IMR-90 (cell line): Measurements from ENCODE around the gene LRCOL1. TPM values are rescaled to one million over a fixed set of nuclear protein-coding genes. Genes with fewer than 3 reads are reported as not detected.

Source experiments
- ATAC-seq: fragments of 200-7000 bp; cut with Tn5 transposase; 2 replicates; pipeline ENCODE4 v1.9.1; 2020; ENCODE audit warnings: low read depth, mild to moderate bottlenecking, moderate library complexity
- BruUV-seq: library from RNA; stranded (reverse); fragments of 400-500 nt; replicated peaks from 2 replicates; lab custom pipeline; 2021; lab: Mats Ljungman, UMichigan
- CTCF ChIA-PET: fragments of 300-600 bp; formaldehyde crosslinking; extraction: SDS; loops from one replicate; lab custom pipeline; 2021; ENCODE audit warnings: antibody characterized with exemption; lab: Yijun Ruan, JAX
- POLR2A ChIA-PET: fragments of 300-600 bp; sonication (Branson Sonifier 250); formaldehyde crosslinking; loops from one replicate; lab custom pipeline; 2022; ENCODE audit warnings: antibody characterized with exemption; ENCODE audit not compliant: unreplicated experiment; lab: Charles Lee
- DNase-seq: peaks from one replicate; pipeline ENCODE4 v3.0.0; 2013
- H2AFZ ChIP-seq: replicated peaks from 2 replicates; pipeline ENCODE3; 2013; ENCODE audit warnings: low read length, mild to moderate bottlenecking; ENCODE audit not compliant: poor library complexity
- H2AK5ac ChIP-seq: 2 replicates; pipeline ENCODE4 v1.6.1; 2013; ENCODE audit warnings: low read depth, low read length, inconsistent platforms
- H2AK9ac ChIP-seq: replicated peaks from 2 replicates; pipeline ENCODE3; 2013; ENCODE audit warnings: mild to moderate bottlenecking, low read depth, low read length, moderate library complexity; ENCODE audit not compliant: poor library complexity
- H2BK120ac ChIP-seq: 2 replicates; pipeline ENCODE4 v1.6.1; 2013; ENCODE audit warnings: low read depth, low read length, inconsistent platforms
- H2BK15ac ChIP-seq: 3 replicates; pipeline ENCODE4 v1.6.1; 2013; ENCODE audit warnings: low read depth, low read length, inconsistent platforms
- H2BK20ac ChIP-seq: 2 replicates; pipeline ENCODE4 v1.6.1; 2013; ENCODE audit warnings: low read depth, mild to moderate bottlenecking, inconsistent platforms, low read length, moderate library complexity
- H2BK5ac ChIP-seq: 2 replicates; pipeline ENCODE4 v1.6.1; 2013; ENCODE audit warnings: mild to moderate bottlenecking, low read depth, low read length, inconsistent platforms; ENCODE audit not compliant: poor library complexity, severe bottlenecking
- H3K14ac ChIP-seq: replicated peaks from 2 replicates; pipeline ENCODE4 v1.6.1; 2013; ENCODE audit warnings: low read depth, low read length, inconsistent platforms
- H3K18ac ChIP-seq: 2 replicates; pipeline ENCODE4 v1.6.1; 2013; ENCODE audit warnings: low read depth, low read length, control low read depth
- H3K23ac ChIP-seq: 2 replicates; pipeline ENCODE4 v1.6.1; 2013; ENCODE audit warnings: low read depth, low read length, inconsistent platforms
- H3K27ac ChIP-seq: 2 replicates; pipeline ENCODE4 v1.5.1; 2013; ENCODE audit warnings: mild to moderate bottlenecking, control low read depth, low read length; ENCODE audit not compliant: insufficient read depth
- H3K27me3 ChIP-seq: 2 replicates; pipeline ENCODE4 v1.6.1; 2013; ENCODE audit warnings: low read length; ENCODE audit not compliant: control insufficient read depth, insufficient read depth
- H3K36me3 ChIP-seq: 2 replicates; pipeline ENCODE4 v1.6.1; 2013; ENCODE audit warnings: low read length, mixed read lengths; ENCODE audit not compliant: control insufficient read depth, insufficient read depth
- H3K4ac ChIP-seq: 2 replicates; pipeline ENCODE4 v1.6.1; 2013; ENCODE audit warnings: low read depth, low read length, inconsistent platforms
- H3K4me1 ChIP-seq: 2 replicates; pipeline ENCODE4 v1.6.1; 2013; ENCODE audit warnings: low read length, mixed read lengths; ENCODE audit not compliant: control insufficient read depth, insufficient read depth
- H3K4me2 ChIP-seq: 2 replicates; pipeline ENCODE4 v1.6.1; 2013; ENCODE audit warnings: low read depth, mild to moderate bottlenecking, control low read depth, low read length, moderate library complexity
- H3K4me3 ChIP-seq: 2 replicates; pipeline ENCODE4 v1.5.1; 2013; ENCODE audit warnings: low read depth, mild to moderate bottlenecking, control low read depth, low read length, moderate library complexity; ENCODE audit not compliant: insufficient read depth
- H3K56ac ChIP-seq: 2 replicates; pipeline ENCODE4 v1.6.1; 2013; ENCODE audit warnings: low read length, inconsistent platforms; ENCODE audit not compliant: insufficient read depth; ENCODE audit errors: extremely low read depth
- H3K79me1 ChIP-seq, 2 experiments: 2 replicates each; pipeline ENCODE4 v1.6.1; 2013; ENCODE audit warnings: low read length in 2 of 2, inconsistent platforms in 1 of 2, low read depth in 1 of 2
- H3K9ac ChIP-seq: 2 replicates; pipeline ENCODE4 v1.6.1; 2013; ENCODE audit warnings: low read depth, low read length, control low read depth
- H3K9me1 ChIP-seq: 2 replicates; pipeline ENCODE4 v1.6.1; 2013; ENCODE audit warnings: low read length, inconsistent platforms; ENCODE audit not compliant: insufficient read depth
- H3K9me3 ChIP-seq: 2 replicates; pipeline ENCODE4 v1.6.1; 2013; ENCODE audit warnings: low read length; ENCODE audit not compliant: control insufficient read depth, insufficient read depth
- H4K20me1 ChIP-seq: 2 replicates; pipeline ENCODE4 v1.6.1; 2013; ENCODE audit warnings: low read length, inconsistent platforms; ENCODE audit not compliant: insufficient read depth
- H4K5ac ChIP-seq: 2 replicates; pipeline ENCODE4 v1.6.1; 2013; ENCODE audit warnings: mild to moderate bottlenecking, low read depth, low read length, control low read depth
- H4K8ac ChIP-seq, 2 experiments: 2 replicates each; pipeline ENCODE4 v1.6.1; 2013; ENCODE audit warnings: low read depth in 2 of 2, low read length in 2 of 2, control low read depth in 1 of 2, inconsistent platforms in 1 of 2
- H4K91ac ChIP-seq: 2 replicates; pipeline ENCODE4 v1.6.1; 2013; ENCODE audit warnings: low read depth, low read length, inconsistent platforms; ENCODE audit not compliant: insufficient read depth
- BHLHE40 ChIP-seq: fragments of 150-350 bp; IDR thresholded peaks from 2 replicates; pipeline ENCODE4 v1.6.1; 2016; ENCODE audit warnings: mild to moderate bottlenecking, low read depth, low read length
- CEBPB ChIP-seq: IDR thresholded peaks from 2 replicates; pipeline ENCODE4 v1.6.1; 2012; ENCODE audit warnings: low read depth, low read length, improper control_type of control experiment
- CHD1 ChIP-seq: IDR thresholded peaks from 2 replicates; pipeline ENCODE4 v1.6.1; 2012; ENCODE audit warnings: low read depth, low read length, improper control_type of control experiment
- FOS ChIP-seq: fragments of 150-350 bp; IDR thresholded peaks from 2 replicates; pipeline ENCODE4 v1.6.1; 2016; ENCODE audit warnings: low read depth, low read length
- MAFK ChIP-seq: IDR thresholded peaks from 2 replicates; pipeline ENCODE4 v1.6.1; 2012; ENCODE audit warnings: low read depth, low read length, improper control_type of control experiment
- MAZ ChIP-seq: IDR thresholded peaks from 2 replicates; pipeline ENCODE4 v1.6.1; 2012; ENCODE audit warnings: low read depth, mild to moderate bottlenecking, low read length, improper control_type of control experiment, moderate library complexity, borderline replicate concordance
- MXI1 ChIP-seq: IDR thresholded peaks from 2 replicates; pipeline ENCODE4 v1.6.1; 2012; ENCODE audit warnings: low read depth, mild to moderate bottlenecking, low read length, moderate library complexity, borderline replicate concordance
- NFE2L2 ChIP-seq: fragments of 150-350 bp; IDR thresholded peaks from 2 replicates; pipeline ENCODE4 v1.6.1; 2016; ENCODE audit warnings: low read depth, mild to moderate bottlenecking, low read length
- POLR2A ChIP-seq: IDR thresholded peaks from 2 replicates; pipeline ENCODE4 v1.6.1; 2012; ENCODE audit warnings: mild to moderate bottlenecking, low read depth, low read length
- RAD21 ChIP-seq: IDR thresholded peaks from 2 replicates; pipeline ENCODE4 v1.6.1; 2012; ENCODE audit warnings: low read length, improper control_type of control experiment
- RCOR1 ChIP-seq: IDR thresholded peaks from 2 replicates; pipeline ENCODE4 v1.6.1; 2012; ENCODE audit warnings: mild to moderate bottlenecking, low read length, improper control_type of control experiment; ENCODE audit not compliant: insufficient replicate concordance
- RFX5 ChIP-seq: IDR thresholded peaks from 2 replicates; pipeline ENCODE4 v1.8.0; 2012; ENCODE audit warnings: low read depth, mild to moderate bottlenecking, low read length, moderate library complexity
- SMC3 ChIP-seq: fragments of 150-350 bp; IDR thresholded peaks from 2 replicates; pipeline ENCODE4 v1.6.1; 2016; ENCODE audit warnings: low read depth, mild to moderate bottlenecking, antibody characterized with exemption, low read length, moderate library complexity
- whole genome bisulfite sequencing, 2 experiments: methylation state at CpG; one replicate each; pipeline versions ENCODE4 v1.1.5 to v1.1.7; 2013; ENCODE audit warnings: missing lambda C conversion rate in 2 of 2; ENCODE audit not compliant: insufficient read length in 1 of 2; ENCODE audit errors: extremely low coverage in 2 of 2; 5-methylcytosine and 5-hydroxymethylcytosine counted together
- dilution Hi-C: fragments of 300-500 bp; cut with HindIII; formaldehyde crosslinking; loops from one replicate; pipeline ENCODE4 v1.14.3; 2018; ENCODE audit warnings: low sequenced_read_pairs; ENCODE audit not compliant: unreplicated experiment
- in situ Hi-C: fragments of 300-500 bp; cut with MboI; formaldehyde crosslinking; loops from 3 replicates; pipeline ENCODE4 v1.14.3; 2019; ENCODE audit warnings: low sequenced_read_pairs, inconsistent platforms, mixed read lengths
- intact Hi-C: fragments of 100-400 bp; cut with micrococcal nuclease; formaldehyde crosslinking; loops from 2 replicates; pipeline ENCODE4 v1.10.0; 2022
- polyA plus RNA-seq, 3 experiments: library from polyadenylated mRNA; depleted of rRNA; stranded (reverse); fragments of >200 nt; gene quantifications; 2 replicates each; pipeline ENCODE4 v1.2.3, GENCODE V29; 2012; ENCODE audit warnings: low replicate concordance in 1 of 3
- total RNA-seq: library from RNA; depleted of rRNA; stranded (reverse); fragments of >200 nt; gene quantifications from 2 replicates; pipeline ENCODE4 v1.2.3, GENCODE V29; 2012
- TF ChIP-seq, protein P1 (sequence below): fragments of 150-350 bp; IDR thresholded peaks from 2 replicates; pipeline ENCODE4 v1.6.1; 2017; ENCODE audit warnings: mild to moderate bottlenecking, antibody characterized with exemption, low read length, low read depth
- TF ChIP-seq, protein P2 (sequence below): fragments of 150-350 bp; IDR thresholded peaks from 2 replicates; pipeline ENCODE4 v1.6.1; 2016; ENCODE audit warnings: low read depth, mild to moderate bottlenecking, low read length, moderate library complexity, borderline replicate concordance
- TF ChIP-seq, protein P3 (sequence below): conservative IDR thresholded peaks from 2 replicates; pipeline ENCODE4 v1.5.1; 2012; ENCODE audit warnings: mild to moderate bottlenecking, low read depth, low read length, improper control_type of control experiment

Gene LRCOL1
- total and polyA plus RNA-seq, 2 of the 4 experiments (the other 2 are of a cell fraction): 1.0 TPM; not detected in 1

DNA sequence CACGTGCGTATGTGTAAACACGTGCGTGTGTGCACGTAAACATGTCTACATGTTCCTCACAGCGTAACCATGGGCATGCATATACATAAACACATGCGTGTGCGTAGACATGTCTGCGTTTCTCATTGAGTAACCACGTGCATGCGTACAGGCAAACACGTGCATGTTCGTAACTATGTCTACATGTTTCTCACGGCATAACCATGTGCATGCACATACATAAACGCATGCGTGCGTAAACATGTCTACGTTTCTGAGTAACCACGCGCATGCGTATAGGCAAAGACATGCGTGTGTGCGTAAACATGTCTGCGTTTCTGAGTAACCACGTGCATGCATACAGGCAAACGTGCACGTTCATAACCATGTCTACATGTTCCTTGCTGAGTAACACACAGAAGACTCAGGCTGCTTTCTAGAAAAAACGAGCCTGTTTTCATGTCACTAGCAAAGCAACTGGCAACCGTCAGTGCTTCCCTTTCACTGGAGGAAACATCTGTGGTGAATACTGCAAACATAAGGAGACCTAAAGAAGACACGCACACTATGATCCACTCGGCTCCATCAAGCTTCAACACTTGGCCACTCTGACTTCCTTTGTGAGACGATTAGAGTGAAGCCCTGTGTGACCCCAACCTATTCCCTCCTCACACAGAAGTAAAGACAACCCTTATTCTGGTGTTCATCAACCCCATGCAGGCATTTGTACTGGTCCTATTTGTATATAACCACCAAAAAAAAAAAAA lies 47.9 kb upstream of the LRCOL1 start:
- H3K4ac ChIP-seq: no peak overlapping the region
- dilution Hi-C loops (no loop called here), intact Hi-C loops (no loop called here), in situ Hi-C loops (no loop called here)
- ATAC-seq: no peak
- DNase-seq: no peak
- no peak overlapping the region for H2BK120ac ChIP-seq
- no peak overlapping the region for H3K23ac ChIP-seq
- H2BK5ac ChIP-seq: no peak overlapping the region
- H3K79me1 ChIP-seq: no peaks in the 10 kb centered on the region
- H3K27ac ChIP-seq: no peak overlapping the region
- ChIA-PET POLR2A (no interaction called here), CTCF (no interaction called here)
- no peak overlapping the region for H3K14ac ChIP-seq
- H4K20me1 ChIP-seq: no peaks in the 10 kb centered on the region
- H4K91ac ChIP-seq: no peak overlapping the region
- 94% methylated on average over 29 of the region's 32 CpGs; no CpG with 5 or more reads in 1 of the 2 experiments for WGBS, 2 experiments
- H3K4me2 ChIP-seq: no peak overlapping the region
- no peak overlapping the region for H2AK9ac ChIP-seq
- H2AK5ac ChIP-seq: no peak overlapping the region
- no peaks in the 10 kb centered on the region for H3K9me3 ChIP-seq
- H3K9me1 ChIP-seq: peaks cover 5% of the 10 kb centered on the region
- no peak overlapping the region for H3K56ac ChIP-seq
- no peak overlapping the region for H3K9ac ChIP-seq
- no peaks in the 10 kb centered on the region for H3K4me1 ChIP-seq
- H4K5ac ChIP-seq: no peak overlapping the region
- no peak overlapping the region for H3K4me3 ChIP-seq
- H2AFZ ChIP-seq: no peak overlapping the region
- no peak overlapping the region for H4K8ac ChIP-seq
- TF ChIP-seq, protein P1, sequence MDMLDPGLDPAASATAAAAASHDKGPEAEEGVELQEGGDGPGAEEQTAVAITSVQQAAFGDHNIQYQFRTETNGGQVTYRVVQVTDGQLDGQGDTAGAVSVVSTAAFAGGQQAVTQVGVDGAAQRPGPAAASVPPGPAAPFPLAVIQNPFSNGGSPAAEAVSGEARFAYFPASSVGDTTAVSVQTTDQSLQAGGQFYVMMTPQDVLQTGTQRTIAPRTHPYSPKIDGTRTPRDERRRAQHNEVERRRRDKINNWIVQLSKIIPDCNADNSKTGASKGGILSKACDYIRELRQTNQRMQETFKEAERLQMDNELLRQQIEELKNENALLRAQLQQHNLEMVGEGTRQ: no peak
- TF ChIP-seq FOS (no peak), RFX5 (no peak), CHD1 (no peak), NFE2L2 (no peak), MAFK (no peak), RCOR1 (no peak), POLR2A (no peak), RAD21 (no peak), BHLHE40 (no peak), MXI1 (no peak), CEBPB (no peak), MAZ (no peak), SMC3 (no peak)
- TF ChIP-seq, protein P2, sequence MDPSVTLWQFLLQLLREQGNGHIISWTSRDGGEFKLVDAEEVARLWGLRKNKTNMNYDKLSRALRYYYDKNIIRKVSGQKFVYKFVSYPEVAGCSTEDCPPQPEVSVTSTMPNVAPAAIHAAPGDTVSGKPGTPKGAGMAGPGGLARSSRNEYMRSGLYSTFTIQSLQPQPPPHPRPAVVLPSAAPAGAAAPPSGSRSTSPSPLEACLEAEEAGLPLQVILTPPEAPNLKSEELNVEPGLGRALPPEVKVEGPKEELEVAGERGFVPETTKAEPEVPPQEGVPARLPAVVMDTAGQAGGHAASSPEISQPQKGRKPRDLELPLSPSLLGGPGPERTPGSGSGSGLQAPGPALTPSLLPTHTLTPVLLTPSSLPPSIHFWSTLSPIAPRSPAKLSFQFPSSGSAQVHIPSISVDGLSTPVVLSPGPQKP: no peak
- TF ChIP-seq, protein P3, sequence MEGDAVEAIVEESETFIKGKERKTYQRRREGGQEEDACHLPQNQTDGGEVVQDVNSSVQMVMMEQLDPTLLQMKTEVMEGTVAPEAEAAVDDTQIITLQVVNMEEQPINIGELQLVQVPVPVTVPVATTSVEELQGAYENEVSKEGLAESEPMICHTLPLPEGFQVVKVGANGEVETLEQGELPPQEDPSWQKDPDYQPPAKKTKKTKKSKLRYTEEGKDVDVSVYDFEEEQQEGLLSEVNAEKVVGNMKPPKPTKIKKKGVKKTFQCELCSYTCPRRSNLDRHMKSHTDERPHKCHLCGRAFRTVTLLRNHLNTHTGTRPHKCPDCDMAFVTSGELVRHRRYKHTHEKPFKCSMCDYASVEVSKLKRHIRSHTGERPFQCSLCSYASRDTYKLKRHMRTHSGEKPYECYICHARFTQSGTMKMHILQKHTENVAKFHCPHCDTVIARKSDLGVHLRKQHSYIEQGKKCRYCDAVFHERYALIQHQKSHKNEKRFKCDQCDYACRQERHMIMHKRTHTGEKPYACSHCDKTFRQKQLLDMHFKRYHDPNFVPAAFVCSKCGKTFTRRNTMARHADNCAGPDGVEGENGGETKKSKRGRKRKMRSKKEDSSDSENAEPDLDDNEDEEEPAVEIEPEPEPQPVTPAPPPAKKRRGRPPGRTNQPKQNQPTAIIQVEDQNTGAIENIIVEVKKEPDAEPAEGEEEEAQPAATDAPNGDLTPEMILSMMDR: no peak
- no peak overlapping the region for H2BK15ac ChIP-seq
- H3K36me3 ChIP-seq: peaks cover 42% of the 10 kb centered on the region
- no peaks in the 10 kb centered on the region for H3K27me3 ChIP-seq
- no TSS peak for BruUV-seq
- H3K18ac ChIP-seq: no peak overlapping the region
- no peak overlapping the region for H2BK20ac ChIP-seq
